GM19099 (cell line): Measurements from ENCODE around the gene AGK.

Experiments used
- POLR2A ChIP-seq: IDR thresholded peaks from 3 replicates; pipeline ENCODE4 v1.6.1; 2011; ENCODE audit warnings: low read depth; ENCODE audit not compliant: insufficient read length; ENCODE audit errors: extremely low read depth

AGK gene

DNA sequence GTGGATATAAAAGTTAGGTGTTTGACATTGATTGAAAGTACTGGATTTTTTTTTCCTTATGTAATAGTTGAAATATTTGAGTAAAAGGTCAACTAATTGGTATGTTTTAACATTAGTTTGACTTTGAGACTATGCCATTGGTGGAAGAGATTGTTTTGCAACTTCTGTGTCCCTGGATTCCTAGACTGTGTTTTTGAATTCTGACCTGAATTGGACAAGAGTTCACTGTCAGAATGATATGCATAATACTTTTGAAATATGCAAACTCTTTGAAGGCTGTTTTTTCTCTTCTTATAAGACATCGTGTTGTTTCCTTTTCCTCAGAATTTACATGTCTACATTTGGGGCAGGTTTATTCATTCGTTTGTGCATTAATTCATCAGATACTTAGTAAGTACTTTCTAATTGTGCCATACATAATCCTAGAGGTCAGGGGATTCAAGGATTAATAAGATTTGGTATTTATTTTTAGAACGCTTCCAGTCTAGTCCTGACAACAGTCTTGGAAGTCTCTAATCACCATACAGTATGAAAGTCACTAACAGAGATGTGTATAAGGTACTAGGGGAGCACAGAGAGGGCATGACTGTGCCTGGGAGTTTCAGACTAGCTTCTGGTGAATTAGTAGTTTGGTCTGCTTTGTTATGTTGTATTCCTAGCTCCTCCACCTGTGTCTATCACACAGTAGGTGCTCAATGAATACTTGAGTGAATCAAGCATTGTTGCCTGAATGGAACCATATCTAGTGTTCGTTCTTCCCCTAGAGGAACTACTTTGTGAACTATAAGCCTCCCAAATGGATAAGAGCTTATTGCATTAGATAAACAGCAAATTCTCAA is 49.2 kb downstream of the AGK start:
- no peak for TF ChIP-seq POLR2A

- no peak for TF ChIP-seq POLR2A
These were observed 58.4 kb downstream of the AGK start for GRCh38 chr7:141609576-141609975.

- TF ChIP-seq POLR2A = no peak
These were observed 59.5 kb downstream of the AGK start for GRCh38 chr7:141610671-141611070.

DNA sequence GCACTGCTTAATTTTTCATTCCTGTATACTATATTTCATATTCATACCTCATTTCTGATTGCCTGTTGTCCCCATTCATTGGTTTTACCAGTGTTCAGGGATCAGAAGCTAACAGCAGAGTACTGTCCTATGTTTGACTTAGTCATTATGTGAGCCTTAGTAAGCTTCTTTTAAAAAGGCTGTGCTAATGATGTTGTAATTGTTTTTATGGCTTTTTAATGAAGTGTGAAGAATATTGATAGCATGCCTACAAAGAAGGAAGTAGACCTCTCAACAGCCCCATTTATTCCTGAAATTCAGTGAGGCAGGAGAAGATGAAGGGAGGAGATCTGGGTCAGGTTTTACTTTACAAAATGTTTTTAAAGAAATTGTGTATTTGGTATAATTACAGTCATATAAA is 61.7 kb downstream of the AGK start:
- no peak for TF ChIP-seq POLR2A

GRCh38 chr7:141617280-141617679 is 66.1 kb downstream of the AGK start:
- no peak for TF ChIP-seq POLR2A

DNA sequence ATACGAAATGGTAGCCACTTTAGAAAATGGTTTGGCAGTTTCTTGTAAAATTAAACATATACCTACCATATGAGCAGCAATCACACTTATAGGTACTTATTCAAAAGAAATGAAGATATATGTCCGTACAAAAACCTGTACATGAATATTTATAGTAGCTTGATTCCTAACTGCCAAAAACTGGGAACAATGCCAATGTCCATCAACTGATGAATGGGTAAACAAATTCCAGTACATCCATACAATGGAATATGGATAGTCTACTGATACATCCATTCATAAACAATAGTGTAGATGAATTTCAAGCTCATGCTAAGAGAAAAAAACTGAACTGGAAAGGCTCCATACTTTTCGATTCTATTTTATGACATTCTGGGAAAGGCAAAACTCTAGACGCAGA is 68.5 kb downstream of the AGK start:
- no peak for TF ChIP-seq POLR2A

DNA sequence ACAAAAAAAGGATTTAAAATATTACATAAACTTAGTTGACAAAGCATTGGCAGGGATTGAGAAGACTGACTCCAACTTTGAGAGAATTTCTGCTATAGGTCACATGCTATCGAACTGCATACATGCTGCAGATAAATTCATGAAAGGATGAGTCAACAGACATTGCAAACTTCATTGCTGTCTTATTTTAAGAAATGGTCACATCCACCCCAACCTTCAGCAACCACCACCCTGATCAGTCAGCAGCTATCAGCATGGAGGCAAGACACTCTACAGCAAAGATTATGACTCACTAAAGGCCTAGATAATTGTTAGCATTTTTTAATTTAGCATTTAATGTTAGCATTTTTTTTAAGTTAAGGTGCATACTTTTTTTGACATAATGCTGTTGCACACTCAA is 73.6 kb downstream of the AGK start:
- TF ChIP-seq POLR2A = no peak

DNA sequence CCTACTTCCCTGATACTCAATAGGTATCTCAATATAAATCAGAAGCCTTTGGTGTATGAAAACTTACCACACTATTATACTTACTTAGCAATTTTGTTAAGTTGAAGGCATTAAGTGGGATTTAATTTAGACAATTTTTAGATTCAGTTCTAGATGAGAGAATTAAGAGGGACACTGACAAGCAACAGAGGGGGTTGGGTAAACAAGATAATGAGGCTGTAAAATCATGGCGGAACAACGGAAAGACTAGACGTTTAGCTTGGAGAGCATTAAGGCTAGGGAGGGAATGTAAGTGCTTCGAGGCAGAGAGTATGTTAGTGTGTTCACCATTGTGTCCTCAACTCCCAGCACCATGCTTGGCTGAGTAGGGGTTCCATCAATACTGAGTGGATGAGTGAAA is 79.4 kb downstream of the AGK start:
- TF ChIP-seq POLR2A = no peak

DNA sequence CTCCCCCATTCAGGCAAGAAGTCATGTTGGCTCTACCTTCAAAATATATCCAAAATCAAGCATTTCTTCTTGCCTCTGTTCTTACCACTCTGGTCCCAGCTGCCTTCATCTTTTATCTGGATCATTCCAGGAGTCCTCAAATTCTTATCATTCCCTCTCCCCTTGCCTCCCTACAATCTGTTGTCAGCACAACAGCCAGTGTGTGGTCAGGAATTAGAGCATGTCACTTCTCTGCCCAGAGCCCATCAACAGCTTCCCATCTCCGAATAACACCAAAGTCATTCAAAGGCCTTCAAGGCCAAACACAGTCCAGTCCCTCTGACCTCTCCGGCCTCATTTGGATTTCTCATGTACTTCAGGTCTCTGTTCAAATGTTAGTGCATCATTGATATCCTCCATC is 80.3 kb downstream of the AGK start:
- no peak for TF ChIP-seq POLR2A

GRCh38 chr7:141634065-141634464 is 82.9 kb downstream of the AGK start:
- TF ChIP-seq POLR2A = no peak

- no peak for TF ChIP-seq POLR2A
These were observed 84.8 kb downstream of the AGK start for GRCh38 chr7:141636053-141636452.

- TF ChIP-seq POLR2A = no peak
These were observed 89.1 kb downstream of the AGK start for GRCh38 chr7:141640239-141640840.

DNA sequence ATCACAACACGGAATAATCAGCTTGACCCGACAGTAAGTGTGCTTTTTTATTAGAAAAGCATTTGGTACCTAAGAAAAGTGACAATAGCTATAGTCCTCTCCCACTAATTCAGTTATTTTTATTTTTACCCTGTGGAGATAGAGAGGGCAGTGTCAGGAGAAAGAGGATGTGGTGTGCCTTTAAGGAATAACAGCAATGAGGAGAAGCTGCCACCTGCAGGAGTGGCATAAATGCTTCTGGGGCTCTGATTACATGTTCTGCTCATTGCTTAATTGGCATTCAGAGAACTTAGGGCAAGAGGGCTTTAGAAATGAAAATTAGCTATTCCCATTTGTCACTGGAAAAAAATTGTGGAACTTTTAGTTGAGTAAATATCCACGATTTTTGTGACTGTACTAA is 90.7 kb downstream of the AGK start:
- TF ChIP-seq POLR2A = no peak

DNA sequence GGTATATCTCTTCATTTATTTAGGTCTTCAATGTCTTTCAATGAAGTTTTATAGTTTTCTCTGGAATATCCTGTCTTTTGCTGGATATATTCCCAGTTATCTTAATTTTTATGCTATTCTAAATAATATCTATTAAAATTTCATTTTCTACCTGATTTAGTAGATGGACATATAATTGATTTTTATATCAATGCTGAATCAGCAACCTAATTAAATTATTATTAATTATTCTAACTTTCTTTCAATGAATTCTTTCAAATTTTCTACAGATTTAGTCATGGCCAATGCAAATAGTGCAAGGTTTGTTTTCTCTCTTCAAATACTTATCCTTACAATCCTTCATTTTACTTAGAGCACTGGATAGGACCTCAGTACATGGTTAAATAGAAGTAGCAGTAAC is 94.0 kb downstream of the AGK start:
- TF ChIP-seq POLR2A = no peak

GRCh38 chr7:141646826-141647480 is 95.7 kb downstream of the AGK start:
- no peak for TF ChIP-seq POLR2A

DNA sequence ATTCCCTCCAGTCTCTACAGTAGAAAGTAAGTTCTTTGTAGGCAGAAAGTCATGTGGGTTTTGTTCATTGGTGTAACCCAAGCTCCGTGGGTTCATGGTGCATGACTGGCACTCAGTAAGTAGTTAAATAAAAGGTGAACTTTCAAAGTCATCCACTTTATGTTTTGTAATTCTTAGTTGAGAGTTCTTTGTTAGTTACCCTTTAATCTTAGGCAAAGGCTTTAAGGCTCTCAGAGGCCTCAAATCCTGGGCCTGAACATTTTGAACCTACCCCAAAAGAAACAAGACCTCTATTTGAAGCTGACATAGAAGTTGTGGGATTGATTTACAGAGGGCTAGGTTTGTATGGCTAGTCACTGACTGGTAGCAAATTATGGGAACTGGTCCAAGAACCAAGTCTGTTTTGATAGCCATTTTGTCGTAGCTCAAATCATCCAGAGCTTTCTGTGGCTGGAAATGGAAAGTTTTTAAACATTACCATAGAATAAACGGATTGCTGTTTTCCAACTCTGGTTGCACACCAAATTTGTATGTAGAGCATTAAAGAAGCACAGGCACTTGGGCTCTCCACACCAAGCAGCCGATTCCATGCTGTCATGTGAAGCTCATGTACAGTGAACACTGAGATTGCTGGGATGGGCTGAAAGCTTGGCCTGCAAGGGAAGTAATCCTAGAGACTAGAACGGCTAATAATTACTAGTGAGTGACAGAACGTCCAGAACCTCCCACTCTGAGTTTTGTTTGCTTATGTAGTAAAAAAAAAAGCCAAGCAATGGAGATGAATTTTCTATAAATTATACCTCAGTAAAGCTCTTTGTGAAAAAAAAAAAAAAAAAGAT is 97.3 kb downstream of the AGK start:
- TF ChIP-seq POLR2A = no peak
